T-helper 22 cell (primary cell): Measurements from ENCODE around the gene PNPLA3.

ENCODE experiments used
- DNase-seq: peaks from one replicate; pipeline ENCODE4 v3.0.0-alpha.2; 2020; ENCODE audit warnings: low read depth

The PNPLA3 gene

GRCh38 chr22:43967069-43967468 lies 43.5 kb downstream of the PNPLA3 start:
- DNase-seq: no peak

GRCh38 chr22:43968614-43969013 lies 45.0 kb downstream of the PNPLA3 start:
- no peak for DNase-seq

GRCh38 chr22:43969021-43969878 lies 45.6 kb downstream of the PNPLA3 start:
- no peak for DNase-seq

- DNase-seq: no peak
Observed at GRCh38 chr22:43969989-43970755, 46.6 kb downstream of the PNPLA3 start.

GRCh38 chr22:43971112-43971511 lies 47.5 kb downstream of the PNPLA3 start:
- DNase-seq: no peak

- no peak for DNase-seq
Observed at GRCh38 chr22:43972931-43973462, 49.4 kb downstream of the PNPLA3 start.

GRCh38 chr22:43974028-43974545 lies 50.5 kb downstream of the PNPLA3 start:
- no peak for DNase-seq

GRCh38 chr22:43975041-43975440 lies 51.4 kb downstream of the PNPLA3 start:
- no peak for DNase-seq

GRCh38 chr22:43976861-43977795 lies 53.5 kb downstream of the PNPLA3 start:
- no peak for DNase-seq

GRCh38 chr22:43978558-43978957 lies 55.0 kb downstream of the PNPLA3 start:
- DNase-seq: no peak

- no peak for DNase-seq
Observed at GRCh38 chr22:43980579-43980978, 57.0 kb downstream of the PNPLA3 start.

- no peak for DNase-seq
Observed at GRCh38 chr22:43980996-43981395, 57.4 kb downstream of the PNPLA3 start.

- no peak for DNase-seq
Observed at GRCh38 chr22:43983808-43984207, 60.2 kb downstream of the PNPLA3 start.

GRCh38 chr22:43985532-43985931 lies 61.9 kb downstream of the PNPLA3 start:
- no peak for DNase-seq

- no peak for DNase-seq
Observed at GRCh38 chr22:43988116-43988820, 64.7 kb downstream of the PNPLA3 start.

GRCh38 chr22:43988960-43989359 lies 65.4 kb downstream of the PNPLA3 start:
- no peak for DNase-seq

GRCh38 chr22:43990044-43990443 lies 66.4 kb downstream of the PNPLA3 start:
- no peak for DNase-seq

- DNase-seq: no peak
Observed at GRCh38 chr22:43991316-43992020, 67.9 kb downstream of the PNPLA3 start.

- DNase-seq: no peak
Observed at GRCh38 chr22:43992331-43992821, 68.8 kb downstream of the PNPLA3 start.
